Germinal center (tissue), 1 donor: Measurements from ENCODE around the gene MAPKAP1.
A peak's percentile ranks its signal among the peaks of the same experiment; 100 is the strongest.

Experiments used
- DNase-seq: peaks from one replicate; pipeline ENCODE4 v3.0.0; 2012; ENCODE audit warnings: mixed read lengths, low spot score

The MAPKAP1 gene

DNA sequence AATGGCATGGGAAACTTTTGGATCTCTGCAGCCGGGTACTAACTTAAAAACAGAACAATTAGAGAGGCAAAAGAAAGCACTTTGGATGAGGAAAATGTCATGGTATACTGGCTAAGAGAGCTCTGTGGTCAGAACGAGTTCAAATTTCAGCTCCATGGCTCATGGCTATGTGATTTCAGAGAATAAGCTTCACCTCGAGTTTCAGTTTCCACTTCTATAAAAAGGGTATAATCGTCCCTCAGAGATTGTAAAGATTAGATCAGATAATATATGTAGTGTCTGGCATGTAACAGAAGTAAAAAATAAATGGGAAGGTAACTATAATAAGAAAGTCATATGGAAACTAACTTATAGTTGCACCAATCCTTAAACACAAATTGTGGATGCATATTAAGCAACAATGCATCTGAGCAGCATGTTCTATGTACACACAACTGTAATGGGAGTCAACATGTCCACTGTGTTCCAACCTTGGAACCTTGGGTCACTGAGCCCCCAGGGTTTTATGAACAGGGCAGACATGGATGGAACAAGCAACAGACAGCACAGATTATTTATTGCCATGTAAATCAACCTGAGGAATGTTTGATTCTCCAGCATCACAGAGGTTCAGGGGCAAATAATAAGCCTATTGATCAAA lies 145.4 kb downstream of the MAPKAP1 start:
- no peak for DNase-seq

DNA sequence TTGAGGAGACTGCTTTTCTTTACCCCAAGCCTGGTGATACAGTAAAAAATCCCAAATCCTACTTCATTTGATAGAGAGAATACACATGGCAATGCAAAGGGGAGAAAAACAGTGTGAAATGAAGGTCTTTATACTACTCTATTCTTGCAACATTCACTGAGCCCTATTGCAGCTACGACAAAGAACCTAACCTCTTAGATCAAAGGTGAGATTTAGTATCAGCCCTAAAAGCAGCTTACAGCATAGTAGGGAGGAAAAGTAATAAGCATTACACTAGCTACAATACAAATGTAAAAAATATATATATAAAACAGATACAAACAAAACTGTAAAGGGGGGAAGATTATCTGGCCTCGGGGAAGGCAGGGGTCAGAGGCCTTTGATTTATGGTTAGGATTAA lies 147.1 kb downstream of the MAPKAP1 start:
- no peak for DNase-seq

- no peak for DNase-seq
These were observed 147.8 kb downstream of the MAPKAP1 start for GRCh38 chr9:125559194-125559593.

DNA sequence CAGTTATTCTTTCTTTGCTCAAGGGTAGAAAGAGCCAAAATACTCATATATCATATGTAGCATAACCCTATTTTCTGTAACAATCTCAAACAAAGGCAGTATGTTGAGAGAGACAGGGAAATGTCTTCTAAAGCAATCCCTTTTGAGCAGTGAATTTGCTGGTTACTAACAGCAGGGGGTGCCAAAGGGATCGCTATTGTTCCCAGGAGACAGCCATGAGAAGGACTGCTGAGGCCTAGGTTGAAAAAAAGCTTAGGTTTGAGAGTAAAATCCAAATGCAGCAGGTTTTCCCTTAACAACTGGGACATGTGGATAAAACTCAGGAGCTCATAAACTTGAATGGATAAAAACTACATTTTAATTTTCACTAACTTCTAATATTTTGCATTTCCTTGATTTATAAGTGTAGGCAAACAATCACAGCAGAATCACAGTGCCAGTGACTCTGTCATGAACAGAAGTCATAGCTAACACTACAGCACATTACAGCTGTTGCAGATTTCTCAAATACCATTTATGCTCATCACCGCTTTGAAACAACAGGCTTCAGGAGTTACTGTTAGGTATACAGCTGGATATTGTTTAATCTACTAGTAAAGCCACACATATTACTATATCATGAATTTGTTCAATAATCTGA lies 148.4 kb downstream of the MAPKAP1 start:
- DNase-seq = peak; percentile 72

DNA sequence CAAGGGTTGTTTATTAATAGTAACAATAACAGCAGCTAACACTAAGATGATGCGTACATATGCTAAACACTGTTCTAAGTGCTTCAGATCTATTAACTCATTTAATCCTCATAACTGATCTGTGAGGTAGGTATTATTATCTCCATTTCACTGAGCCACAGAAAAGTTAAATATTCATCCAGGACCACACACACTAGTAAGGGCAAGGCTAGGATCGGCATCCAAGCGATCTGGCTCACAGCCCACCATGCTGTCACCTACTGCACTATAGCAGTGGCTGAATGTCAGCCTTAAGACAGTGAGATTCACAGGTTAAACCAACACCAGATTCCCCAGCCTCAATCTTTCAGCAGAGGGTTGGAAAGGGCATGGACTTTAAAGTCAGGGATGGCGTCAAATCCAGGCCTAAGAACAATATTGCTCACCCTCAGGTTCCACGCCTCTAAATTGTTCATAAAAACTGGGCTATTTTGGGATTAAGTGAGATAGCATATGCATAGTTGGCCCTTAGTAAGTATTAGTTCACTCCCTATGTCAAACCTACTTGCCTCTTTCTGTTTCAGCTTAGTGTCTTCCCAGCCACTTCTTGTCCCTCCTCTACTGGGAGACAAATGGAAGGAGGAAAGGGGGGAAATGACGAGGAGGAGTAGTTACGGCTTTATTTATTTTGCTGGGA lies 150.8 kb downstream of the MAPKAP1 start:
- no peak for DNase-seq

DNA sequence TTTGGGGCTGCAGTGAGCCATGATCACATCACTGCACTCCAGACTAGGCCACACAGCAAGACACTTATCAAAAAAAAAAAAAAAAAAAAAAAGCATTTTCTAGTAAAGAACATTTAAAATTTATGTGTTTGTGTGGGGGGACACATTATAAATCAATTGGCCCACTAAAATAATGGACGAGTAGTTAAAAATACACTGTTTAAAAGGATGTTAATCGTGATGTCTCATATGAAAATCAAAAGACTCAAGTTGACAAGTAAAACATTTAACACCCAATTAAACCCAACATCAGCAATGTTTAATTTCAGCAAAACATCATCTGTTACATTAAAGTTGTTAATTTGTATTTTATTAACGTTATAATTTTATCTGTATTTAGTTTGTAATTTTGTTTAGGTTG lies 152.3 kb downstream of the MAPKAP1 start:
- no peak for DNase-seq

DNA sequence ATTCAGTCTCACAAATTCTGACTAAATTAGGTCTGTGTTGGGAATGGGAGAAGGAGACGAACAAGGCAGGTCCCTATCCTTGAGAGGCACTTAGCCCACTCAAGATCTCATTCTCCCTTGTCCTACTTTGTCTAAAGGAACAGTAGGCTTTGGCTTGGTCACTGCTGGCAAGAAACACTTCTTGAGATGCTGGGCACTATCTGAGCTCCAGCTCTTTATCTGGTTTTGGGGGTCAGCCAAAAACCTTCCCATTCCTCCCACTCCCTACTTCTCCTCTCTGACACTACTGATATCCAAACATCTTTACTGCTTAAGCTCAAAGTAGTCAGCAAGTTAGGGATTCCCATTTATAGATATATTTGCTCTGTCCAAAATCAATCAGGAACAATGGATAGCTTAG lies 155.2 kb downstream of the MAPKAP1 start:
- DNase-seq = no peak

GRCh38 chr9:125549891-125550885 lies 156.8 kb downstream of the MAPKAP1 start:
- no peak for DNase-seq

DNA sequence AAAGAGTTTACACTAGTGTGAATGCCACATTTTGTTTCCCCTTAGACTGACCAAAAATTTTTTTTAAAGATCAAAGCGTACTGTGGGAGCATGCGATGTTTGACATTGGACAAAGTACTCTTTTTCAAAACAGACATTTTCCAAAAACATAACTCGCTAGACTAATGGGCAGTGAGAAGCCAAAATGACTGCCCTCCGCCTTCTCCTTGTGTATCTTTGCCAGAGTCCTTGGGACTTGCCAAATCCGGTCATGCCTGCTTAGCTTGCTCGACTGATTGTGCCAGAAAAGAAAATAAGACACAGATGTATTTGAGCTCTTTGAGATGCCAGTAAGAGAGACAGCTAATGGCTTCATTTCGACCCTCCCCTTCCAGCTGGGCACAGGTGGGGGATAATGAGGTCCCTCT lies 157.5 kb downstream of the MAPKAP1 start:
- DNase-seq = no peak

- no peak for DNase-seq
These were observed 158.0 kb downstream of the MAPKAP1 start for GRCh38 chr9:125549039-125549438.

- DNase-seq = no peak
These were observed 158.9 kb downstream of the MAPKAP1 start for GRCh38 chr9:125548141-125548540.

DNA sequence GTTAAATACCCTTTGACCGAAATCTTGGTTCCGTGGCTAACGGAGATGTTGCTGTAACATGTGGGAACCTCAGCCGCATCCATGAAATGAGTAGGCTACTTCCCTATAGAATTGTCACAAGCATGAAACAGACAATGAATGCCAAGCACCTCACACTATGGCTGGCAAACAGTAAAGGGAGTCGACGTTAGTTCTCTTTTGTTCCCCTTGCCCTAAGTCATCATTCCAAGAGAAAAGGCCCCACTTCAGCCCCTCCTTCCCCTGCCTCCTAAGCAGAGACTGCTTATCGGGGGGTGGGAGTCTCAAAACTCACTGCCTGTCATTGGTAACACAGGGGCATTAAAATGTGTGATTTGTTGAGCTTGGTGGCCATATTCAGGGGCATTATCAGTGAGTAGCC lies 159.6 kb downstream of the MAPKAP1 start:
- DNase-seq = no peak

- DNase-seq = no peak
These were observed 161.2 kb downstream of the MAPKAP1 start for GRCh38 chr9:125545845-125546244.

GRCh38 chr9:125544988-125545651 lies 161.9 kb downstream of the MAPKAP1 start:
- no peak for DNase-seq

- no peak for DNase-seq
These were observed 162.5 kb downstream of the MAPKAP1 start for GRCh38 chr9:125544484-125544883.

- no peak for DNase-seq
These were observed 165.2 kb downstream of the MAPKAP1 start for GRCh38 chr9:125541840-125542243.

GRCh38 chr9:125540497-125540896 lies 166.5 kb downstream of the MAPKAP1 start:
- DNase-seq = no peak

DNA sequence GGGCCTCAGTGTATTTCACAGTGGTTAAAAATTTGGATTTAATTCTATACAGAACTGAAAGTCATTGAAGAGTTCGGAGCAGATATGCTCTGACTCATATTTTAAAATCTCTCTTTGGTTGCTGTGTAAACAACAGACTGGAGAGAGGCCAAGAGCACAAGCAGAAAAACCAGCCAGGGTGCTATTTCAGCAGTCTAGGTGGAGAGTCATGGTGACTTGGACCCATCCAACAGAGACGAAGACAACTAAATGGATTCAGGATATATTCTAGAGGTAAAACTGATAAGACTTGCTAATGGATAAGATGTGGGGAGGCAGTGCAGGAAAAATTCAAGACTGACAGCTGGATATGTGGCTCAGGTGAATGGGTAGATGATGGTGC lies 168.9 kb downstream of the MAPKAP1 start:
- no peak for DNase-seq

- no peak for DNase-seq
These were observed 169.4 kb downstream of the MAPKAP1 start for GRCh38 chr9:125537442-125538091.

DNA sequence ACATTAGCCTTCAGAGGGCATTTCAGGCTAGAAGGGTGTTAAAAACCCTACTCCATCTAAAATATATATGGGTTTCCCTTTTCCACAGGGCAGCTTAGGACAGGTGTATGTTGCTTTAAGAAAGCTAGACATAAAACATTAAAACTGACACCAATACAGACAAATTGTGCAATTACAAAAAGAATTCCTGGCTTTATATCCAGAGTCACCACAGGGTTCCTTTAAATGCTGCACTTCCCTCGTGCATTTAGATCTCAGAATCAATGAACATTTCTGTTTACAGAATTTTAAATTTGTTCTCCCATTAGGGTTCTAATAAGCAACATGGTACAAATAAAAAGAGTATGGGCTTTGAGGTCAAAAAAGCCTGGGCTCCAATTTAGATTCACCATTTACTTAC lies 170.2 kb downstream of the MAPKAP1 start:
- DNase-seq = no peak

DNA sequence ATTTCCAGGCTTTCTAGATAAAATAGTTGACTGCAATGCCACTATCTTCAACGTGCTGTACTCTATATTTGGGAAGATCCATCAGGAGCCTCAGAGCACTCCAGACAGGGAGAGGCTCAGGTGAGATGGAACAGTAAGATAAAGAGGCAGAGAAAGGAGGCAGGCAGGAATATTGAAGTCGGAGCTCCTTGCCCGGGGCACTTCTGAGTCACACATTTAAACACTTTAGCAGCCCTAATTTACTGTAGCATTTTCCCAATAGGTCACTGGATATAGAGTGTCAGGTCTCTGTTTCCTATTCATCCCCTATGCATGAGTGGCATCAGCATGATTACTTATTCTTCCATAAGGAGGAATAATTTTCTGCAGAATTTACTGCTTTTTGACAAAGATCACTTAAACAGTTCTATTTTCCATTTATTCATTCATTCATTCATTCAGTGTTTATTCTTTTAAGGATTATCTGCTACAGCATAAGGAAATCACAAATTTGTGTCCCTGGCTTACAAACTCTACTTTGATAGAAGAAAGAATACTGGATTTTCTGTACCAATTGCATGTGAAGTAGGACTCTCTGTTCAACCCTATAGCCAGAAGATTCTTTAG lies 170.7 kb downstream of the MAPKAP1 start:
- DNase-seq = no peak
